ENCODE data around the gene LGI2.
A peak's percentile ranks its signal among the peaks of the same experiment; 100 is the strongest.

LGI2 gene

DNA sequence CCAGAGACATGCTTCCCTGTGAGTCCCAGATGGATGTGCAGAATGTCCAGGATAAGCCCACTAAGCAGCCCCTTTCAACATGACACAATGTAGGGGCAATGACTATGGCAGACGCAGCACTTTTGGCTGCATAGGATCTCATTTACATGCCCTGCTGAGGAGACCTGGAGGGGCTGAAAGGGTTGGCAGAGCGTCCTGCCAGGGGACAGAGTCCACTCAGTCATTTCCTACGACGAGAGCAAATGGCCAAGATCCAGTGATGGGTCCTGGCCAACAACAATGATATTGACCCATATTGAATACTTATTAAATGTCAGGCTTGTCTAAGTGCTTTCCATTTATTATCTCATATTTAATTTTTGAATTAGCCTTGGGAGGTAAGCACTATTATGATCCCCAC, 41.4 kb downstream of the LGI2 start:
- H3K4me3 ChIP-seq (replicated peaks; ENCODE audit: low read depth, low read length), result no peak overlapping the region
- TF ChIP-seq, protein P1, sequence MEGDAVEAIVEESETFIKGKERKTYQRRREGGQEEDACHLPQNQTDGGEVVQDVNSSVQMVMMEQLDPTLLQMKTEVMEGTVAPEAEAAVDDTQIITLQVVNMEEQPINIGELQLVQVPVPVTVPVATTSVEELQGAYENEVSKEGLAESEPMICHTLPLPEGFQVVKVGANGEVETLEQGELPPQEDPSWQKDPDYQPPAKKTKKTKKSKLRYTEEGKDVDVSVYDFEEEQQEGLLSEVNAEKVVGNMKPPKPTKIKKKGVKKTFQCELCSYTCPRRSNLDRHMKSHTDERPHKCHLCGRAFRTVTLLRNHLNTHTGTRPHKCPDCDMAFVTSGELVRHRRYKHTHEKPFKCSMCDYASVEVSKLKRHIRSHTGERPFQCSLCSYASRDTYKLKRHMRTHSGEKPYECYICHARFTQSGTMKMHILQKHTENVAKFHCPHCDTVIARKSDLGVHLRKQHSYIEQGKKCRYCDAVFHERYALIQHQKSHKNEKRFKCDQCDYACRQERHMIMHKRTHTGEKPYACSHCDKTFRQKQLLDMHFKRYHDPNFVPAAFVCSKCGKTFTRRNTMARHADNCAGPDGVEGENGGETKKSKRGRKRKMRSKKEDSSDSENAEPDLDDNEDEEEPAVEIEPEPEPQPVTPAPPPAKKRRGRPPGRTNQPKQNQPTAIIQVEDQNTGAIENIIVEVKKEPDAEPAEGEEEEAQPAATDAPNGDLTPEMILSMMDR (IDR thresholded peaks at IDR 0.05; ENCODE audit: low read depth, low read length, missing control alignments), result no peak
- DNase-seq (ENCODE audit: extremely low read depth, low read depth), result no peak

DNA sequence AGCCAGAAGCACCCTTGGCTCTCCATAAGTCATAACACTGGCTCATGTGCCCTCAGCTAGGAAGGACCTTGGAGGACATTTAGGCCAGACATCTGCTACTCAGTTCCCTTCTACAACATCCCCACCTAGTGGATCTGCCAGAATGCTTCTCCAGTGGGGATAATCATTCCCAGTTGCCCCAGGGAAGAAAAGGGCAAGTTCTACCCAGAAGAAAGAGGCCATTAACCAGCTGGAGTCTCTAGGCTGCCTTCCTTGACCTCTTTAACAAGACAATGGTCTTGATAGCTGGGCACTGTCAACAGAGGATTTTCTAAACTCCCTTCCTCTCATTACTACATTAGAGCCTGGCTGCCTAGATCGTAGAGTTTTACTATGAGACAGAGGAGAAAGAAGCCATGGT, 42.0 kb downstream of the LGI2 start:
- TF ChIP-seq, protein P1 (IDR thresholded peaks at IDR 0.05; ENCODE audit: low read depth, low read length, missing control alignments), result peak; percentile 61
- no peak for DNase-seq (ENCODE audit: extremely low read depth, low read depth)
- no peak overlapping the region for H3K4me3 ChIP-seq (replicated peaks; ENCODE audit: low read depth, low read length)

DNA sequence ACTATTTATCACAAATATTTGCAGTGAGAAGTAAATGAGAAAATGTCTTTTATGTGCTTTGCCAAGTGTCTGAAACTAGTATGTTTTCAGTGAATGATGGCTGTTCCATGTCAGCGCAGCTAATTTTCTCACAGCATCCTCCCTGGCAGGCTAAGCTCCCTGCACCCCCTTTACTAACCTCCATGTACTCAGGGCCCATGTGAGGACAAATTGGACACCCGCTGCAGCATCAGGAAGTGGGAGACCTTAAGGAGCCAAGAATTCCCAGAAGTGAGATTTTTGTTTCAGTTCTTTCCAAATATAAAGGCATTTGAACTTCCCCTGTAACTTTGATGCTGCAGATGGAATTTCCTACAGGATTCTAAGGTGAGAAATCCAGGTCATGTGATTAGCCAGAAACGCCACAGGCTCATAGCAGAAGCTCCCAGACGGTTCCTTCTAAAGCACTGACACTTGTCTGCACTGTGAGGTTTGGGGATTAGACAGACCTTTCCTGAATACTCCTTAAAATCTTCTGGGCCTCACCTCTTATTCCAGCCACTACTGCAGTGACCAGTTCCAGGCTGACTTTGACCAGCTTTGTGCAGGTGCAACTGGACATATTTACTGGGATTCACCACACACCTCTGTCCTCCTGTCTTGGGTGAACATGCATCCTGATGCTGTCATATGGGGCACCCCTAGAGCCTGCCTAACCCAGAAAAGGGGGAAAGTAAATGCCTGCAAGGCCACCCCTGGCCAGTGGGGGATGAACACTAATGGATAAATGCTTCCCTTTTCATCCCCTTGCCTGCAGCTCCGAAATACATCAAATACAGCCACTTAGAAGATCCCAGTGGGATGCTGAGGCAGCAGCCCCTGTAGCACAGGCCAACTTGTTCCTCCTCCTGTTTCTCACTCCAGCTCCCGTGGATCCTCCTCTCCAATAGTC, 45.9 kb downstream of the LGI2 start:
- H3K4me3 ChIP-seq (replicated peaks; ENCODE audit: low read depth, low read length), result no peak overlapping the region
- no peak for DNase-seq (ENCODE audit: extremely low read depth, low read depth)
- TF ChIP-seq, protein P1 (IDR thresholded peaks at IDR 0.05; ENCODE audit: low read depth, low read length, missing control alignments), result no peak

DNA sequence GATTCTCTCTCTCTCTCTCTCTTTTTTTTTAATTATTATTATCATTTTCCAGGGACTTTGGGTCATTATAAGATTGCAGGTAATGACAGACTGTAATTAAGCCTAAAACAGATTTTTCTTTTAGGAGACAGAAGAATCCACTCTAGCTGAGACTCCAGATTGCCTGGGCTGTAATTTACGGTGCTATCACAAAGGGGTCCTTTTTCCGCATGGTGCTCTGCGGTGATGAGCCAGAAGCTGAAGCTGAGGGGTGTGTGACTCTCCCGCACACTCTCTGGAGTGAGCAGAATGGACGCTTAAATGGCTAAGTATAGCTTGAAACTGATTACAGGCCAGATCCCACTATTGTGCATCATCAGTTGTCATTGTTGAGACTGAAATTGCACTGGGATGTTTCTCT, 50.0 kb downstream of the LGI2 start:
- DNase-seq (ENCODE audit: extremely low read depth, low read depth), result no peak
- H3K4me3 ChIP-seq (replicated peaks; ENCODE audit: low read depth, low read length), result no peak overlapping the region
- TF ChIP-seq, protein P1 (IDR thresholded peaks at IDR 0.05; ENCODE audit: low read depth, low read length, missing control alignments), result no peak

DNA sequence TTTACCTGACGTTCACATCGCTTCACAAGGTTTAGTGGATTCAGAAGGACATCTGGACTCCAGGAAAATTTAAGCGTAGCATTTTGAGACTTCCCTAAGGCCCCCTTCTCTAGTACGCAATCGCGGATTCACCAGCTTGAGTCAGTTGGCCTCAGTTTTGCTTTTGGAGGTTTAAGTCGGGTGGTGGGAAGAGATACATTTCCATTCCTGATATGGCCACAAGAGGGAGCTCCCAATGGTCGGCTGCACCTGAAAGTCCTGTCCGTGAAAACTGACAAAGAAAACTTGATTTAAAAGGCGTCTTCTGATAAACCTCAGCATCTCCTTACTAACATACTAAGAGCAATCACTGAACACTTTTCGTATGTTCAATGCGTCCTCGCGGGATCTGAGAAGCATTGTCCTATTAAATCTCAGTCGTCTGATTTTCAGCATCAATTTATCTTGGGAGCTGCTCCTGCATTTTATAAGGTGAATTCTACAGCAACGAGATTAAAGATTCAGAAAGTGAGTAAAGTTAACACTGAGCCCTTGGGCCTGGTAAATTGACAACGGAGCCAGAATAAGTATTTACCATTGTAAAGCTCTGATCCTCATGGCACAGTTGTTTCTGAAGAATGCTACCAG, 50.6 kb downstream of the LGI2 start:
- peak; percentile 39 for DNase-seq (ENCODE audit: extremely low read depth, low read depth)
- TF ChIP-seq, protein P1 (IDR thresholded peaks at IDR 0.05; ENCODE audit: low read depth, low read length, missing control alignments), result peak; percentile 87
- no peak overlapping the region for H3K4me3 ChIP-seq (replicated peaks; ENCODE audit: low read depth, low read length)

DNA sequence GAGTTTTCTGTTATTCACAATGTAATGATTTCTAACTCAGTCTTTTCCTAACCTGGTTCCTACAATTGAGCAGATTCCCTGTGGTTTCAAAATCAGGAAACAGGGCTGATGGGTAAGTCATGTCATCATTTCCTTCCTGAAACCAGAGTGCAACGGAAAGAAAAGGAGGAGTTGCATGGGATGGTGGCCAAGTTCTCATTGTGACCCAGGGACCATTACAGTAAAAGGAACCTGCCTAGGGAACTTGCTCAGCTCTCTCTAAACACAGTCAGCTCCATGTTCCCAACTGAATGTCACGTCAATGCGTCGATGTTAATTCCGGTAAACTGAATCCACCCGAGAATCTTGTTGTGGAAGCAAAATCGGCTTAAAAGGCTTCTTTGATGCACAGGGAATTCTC, 51.2 kb downstream of the LGI2 start:
- no peak overlapping the region for H3K4me3 ChIP-seq (replicated peaks; ENCODE audit: low read depth, low read length)
- no peak for DNase-seq (ENCODE audit: extremely low read depth, low read depth)
- TF ChIP-seq, protein P1 (IDR thresholded peaks at IDR 0.05; ENCODE audit: low read depth, low read length, missing control alignments), result no peak

Measured in HFF-Myc (cell line).